ENCODE measurements around the gene TMEM132D. TPM values are rescaled to one million over a fixed set of nuclear protein-coding genes. Genes with fewer than 3 reads are reported as not detected.

TMEM132D gene
- total and polyA plus RNA-seq, 2 donors (not counting 3 experiments of a cell fraction or from before 2014, with no cell fraction given), result not detected

DNA sequence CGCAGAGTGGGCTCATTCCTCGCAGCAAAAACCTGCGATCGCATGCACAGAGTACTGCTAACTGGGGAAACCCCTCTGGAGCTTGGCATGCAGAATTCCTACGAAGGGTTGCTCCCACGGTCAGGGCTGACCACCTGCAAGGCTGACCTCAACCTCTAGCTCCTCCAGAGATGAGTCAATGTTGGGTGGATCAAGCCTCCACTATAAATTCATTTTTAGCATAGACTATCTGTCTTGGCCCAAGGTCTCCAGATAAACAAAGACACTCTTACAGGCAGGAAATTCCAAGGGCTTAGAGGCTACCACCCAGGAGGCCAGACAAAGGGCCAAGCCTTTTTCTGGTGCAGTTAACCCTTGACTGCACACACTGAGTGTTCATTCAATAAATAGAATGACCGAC, 296.5 kb downstream of the TMEM132D start:
- FAIRE-seq (no peak), DNase-seq (ENCODE audit: low read depth, low spot score) (no peak)
- TF ChIP-seq POLR2AphosphoS5 (IDR thresholded peaks at IDR 0.05; ENCODE audit: insufficient read depth, low read depth, low read length) (no peak), FOS (IDR thresholded peaks at IDR 0.05; ENCODE audit: borderline replicate concordance, insufficient read depth, low read length) (no peak), GATA2 (IDR thresholded peaks at IDR 0.05; ENCODE audit: insufficient read depth, insufficient read length, low read depth, low read length) (no peak), JUN (IDR thresholded peaks at IDR 0.05; ENCODE audit: borderline replicate concordance, insufficient read depth, insufficient read length, low read depth) (no peak), EZH2 (IDR thresholded peaks at IDR 0.05; ENCODE audit: borderline replicate concordance, low read depth, low read length, severe bottlenecking) (no peak), MYC (IDR thresholded peaks at IDR 0.05; ENCODE audit: low read depth, low read length) (no peak), POLR2A (IDR thresholded peaks at IDR 0.05; ENCODE audit: low read depth, low read length) (no peak)
- TF ChIP-seq, protein P1, sequence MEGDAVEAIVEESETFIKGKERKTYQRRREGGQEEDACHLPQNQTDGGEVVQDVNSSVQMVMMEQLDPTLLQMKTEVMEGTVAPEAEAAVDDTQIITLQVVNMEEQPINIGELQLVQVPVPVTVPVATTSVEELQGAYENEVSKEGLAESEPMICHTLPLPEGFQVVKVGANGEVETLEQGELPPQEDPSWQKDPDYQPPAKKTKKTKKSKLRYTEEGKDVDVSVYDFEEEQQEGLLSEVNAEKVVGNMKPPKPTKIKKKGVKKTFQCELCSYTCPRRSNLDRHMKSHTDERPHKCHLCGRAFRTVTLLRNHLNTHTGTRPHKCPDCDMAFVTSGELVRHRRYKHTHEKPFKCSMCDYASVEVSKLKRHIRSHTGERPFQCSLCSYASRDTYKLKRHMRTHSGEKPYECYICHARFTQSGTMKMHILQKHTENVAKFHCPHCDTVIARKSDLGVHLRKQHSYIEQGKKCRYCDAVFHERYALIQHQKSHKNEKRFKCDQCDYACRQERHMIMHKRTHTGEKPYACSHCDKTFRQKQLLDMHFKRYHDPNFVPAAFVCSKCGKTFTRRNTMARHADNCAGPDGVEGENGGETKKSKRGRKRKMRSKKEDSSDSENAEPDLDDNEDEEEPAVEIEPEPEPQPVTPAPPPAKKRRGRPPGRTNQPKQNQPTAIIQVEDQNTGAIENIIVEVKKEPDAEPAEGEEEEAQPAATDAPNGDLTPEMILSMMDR (IDR thresholded peaks at IDR 0.05; ENCODE audit: extremely low read depth in 1 of 2, insufficient read depth in 1 of 2, low read depth in 1 of 2, low read length in 2 of 2), result no peak
- TF ChIP-seq, protein P2, sequence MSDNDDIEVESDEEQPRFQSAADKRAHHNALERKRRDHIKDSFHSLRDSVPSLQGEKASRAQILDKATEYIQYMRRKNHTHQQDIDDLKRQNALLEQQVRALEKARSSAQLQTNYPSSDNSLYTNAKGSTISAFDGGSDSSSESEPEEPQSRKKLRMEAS (IDR thresholded peaks at IDR 0.05; ENCODE audit: insufficient read depth, insufficient read length), result no peak
- H3K79me2 ChIP-seq (ENCODE audit: control insufficient read depth, insufficient read depth, low read length), result no peaks in the 10 kb centered on the region
- peaks cover 2% of the 10 kb centered on the region for H3K9me3 ChIP-seq (replicated peaks; ENCODE audit: control insufficient read depth, insufficient read depth, low read length)
- H3K4me2 ChIP-seq (ENCODE audit: insufficient read depth, low read length), result no peak overlapping the region
- BruUV-seq (replicated peaks), result no TSS peak
- POLR2A ChIA-PET, result no interaction called here
- H2AFZ ChIP-seq (ENCODE audit: low read depth, low read length), result no peak overlapping the region
- no peaks in the 10 kb centered on the region for H3K4me1 ChIP-seq (ENCODE audit: control insufficient read depth, extremely low read depth, insufficient read depth, low read length)
- intact Hi-C loops (cut with micrococcal nuclease), result no loop called here
- no peak overlapping the region for H3K4me3 ChIP-seq (replicated peaks in 1 of 3; ENCODE audit: insufficient read depth in 1 of 3, low read depth in 1 of 3, low read length in 3 of 3)
- H3K27me3 ChIP-seq (ENCODE audit: control insufficient read depth in 2 of 2, insufficient read depth in 2 of 2, low read length in 2 of 2), result no peaks in the 10 kb centered on the region
- no peaks in the 10 kb centered on the region for H4K20me1 ChIP-seq (replicated peaks; ENCODE audit: control insufficient read depth, extremely low read depth, insufficient read depth, low read length)
- H3K36me3 ChIP-seq (ENCODE audit: control insufficient read depth in 2 of 2, extremely low read depth in 1 of 2, insufficient read depth in 2 of 2, low read length in 2 of 2), result no peaks in the 10 kb centered on the region
- CTCF ChIA-PET, result no interaction called here
- no peak overlapping the region for H3K27ac ChIP-seq (ENCODE audit: insufficient read depth, low read depth, low read length)
- dilution Hi-C loops (cut with MboI; ENCODE audit: extremely low pct_ligation_motif_present, low sequenced_read_pairs), result no loop called here
- H3K9ac ChIP-seq (replicated peaks; ENCODE audit: extremely low read depth, insufficient read depth, low read length), result no peak overlapping the region
- no peaks in the 10 kb centered on the region for H3K9me1 ChIP-seq (replicated peaks; ENCODE audit: control insufficient read depth, extremely low read depth, insufficient read depth, low read length)
